HL-60/S4 treated with phorbol 12-myristate 13-acetate at 8.2 ng/mL for 4 days and 3 days (cell line): ENCODE results near the gene EGFR.

ENCODE experiments used
- in situ Hi-C: fragments of 300-500 bp; cut with MboI; formaldehyde crosslinking; loops from 2 replicates; pipeline ENCODE4 v1.15.0; 2022; ENCODE audit warnings: low sequenced_read_pairs

EGFR gene

DNA sequence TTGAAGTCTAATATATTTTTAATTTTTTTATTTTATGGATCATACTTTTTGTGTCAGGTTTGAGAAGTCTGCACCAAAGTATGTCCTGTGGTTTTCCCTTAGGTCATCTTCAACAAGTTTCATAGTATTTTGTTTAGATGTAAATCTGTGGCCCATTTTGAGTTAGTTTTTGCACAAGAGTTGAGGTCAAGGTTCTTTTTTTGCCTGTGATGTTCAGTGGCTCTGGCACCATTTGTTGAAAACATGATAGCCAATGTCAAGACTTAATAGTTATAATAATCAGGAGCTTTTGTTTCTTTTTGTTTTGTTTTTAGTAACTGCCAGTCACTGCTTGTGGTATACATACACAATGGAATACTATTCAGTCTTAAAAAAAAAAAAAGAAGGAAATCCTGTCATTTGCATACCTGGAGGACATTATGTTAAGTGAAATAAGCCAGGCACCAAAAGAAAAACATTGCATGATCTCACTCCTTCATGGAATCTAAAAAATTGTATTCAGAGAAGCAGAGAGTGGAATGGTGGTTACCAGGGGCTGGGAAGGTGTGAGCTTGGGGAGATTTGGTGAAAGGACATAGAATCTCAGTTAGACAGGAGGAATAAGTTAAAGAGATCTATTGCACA, 61.3 kb downstream of the EGFR start:
- in situ Hi-C loops, result no loop called here

DNA sequence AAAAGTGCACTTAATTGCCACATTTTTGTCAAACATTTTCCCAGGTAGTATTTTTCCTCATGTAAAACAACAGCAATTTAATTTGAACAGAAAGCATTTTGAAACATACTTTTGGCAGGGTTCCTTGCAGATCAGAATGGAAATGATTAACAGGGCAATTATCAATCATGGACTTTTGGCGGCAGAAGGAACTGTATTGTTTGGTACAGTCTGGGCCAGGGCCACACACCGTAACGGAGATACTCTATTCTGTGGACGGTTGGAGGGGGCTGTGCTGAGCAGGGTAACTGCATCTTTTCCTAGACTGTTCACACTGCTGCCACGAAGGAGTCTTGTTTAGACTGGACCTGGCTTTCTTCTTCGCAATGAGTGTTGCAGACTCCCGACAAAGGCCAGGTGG, 62.3 kb downstream of the EGFR start:
- in situ Hi-C loops, result no loop called here

DNA sequence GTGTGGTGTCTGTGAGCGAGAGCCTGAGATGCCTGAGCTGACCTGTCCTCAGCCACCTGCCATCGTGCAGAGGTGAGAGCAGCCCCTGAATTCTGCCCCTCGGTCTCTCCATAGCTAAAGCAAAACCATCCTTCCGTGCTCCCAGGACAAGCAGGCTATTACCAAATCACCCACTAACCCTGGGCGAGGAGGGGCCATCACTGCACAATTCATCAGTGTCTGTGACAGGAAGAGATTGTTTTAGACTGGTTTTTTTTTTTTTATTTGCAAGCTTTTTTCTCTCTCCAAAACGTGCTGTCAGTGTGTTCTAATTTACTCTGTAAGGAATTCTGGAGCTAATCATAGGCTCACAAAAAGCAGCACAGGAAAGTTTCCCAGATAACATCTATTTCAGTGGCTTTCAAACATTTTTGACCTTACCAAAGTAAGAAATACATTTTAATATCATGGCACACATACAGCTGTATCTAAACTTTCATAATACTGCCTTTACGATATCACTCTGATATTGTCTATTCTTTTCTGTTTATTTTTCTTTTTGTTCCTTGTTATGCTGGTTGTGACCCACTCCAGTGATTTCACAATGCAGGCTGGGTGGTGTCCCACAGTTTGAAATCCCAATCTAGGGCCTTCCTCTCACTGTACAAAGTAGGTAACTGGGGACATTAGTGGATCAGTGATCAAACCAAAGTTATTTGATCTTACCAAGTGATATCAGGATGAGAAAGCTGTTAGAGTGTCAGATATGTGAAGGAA, 62.8 kb downstream of the EGFR start:
- in situ Hi-C loops, result no loop called here

DNA sequence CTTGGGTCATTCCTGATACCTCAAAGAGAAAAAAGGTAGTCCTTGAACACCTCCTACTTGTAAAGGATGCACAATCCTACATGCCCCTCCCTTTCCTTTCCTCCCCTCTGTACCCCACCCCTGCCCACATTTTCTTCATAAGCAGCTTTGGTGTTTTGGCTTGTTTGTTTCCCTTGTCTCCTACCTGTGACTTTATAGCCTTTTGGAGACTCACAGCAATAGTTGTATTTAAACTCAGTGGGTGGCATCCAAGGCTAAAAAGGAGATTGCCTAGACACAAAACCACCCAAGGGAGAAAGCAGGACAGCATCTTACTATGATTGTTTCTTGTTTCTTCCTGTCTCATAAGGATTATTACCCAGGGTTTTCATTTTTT, 63.4 kb downstream of the EGFR start:
- in situ Hi-C loops, result no loop called here

DNA sequence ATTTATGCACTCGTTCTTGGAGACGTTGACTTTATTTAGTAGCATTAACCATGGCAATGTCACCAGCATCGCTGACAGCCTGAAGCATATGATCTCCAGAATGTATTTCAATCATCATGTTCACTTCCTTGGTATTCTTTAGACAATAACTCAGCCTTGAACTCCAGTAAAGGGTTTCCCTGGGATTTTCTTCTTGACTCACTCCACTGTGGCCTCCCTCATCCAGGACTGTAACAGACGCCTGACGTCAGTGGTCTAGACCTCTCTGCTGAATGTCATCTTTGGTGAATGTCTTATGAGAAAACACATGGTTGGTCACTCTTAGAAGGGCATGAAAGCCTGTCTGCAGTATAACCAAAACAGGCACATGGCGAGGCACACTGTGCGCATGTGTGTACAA, 64.4 kb downstream of the EGFR start:
- in situ Hi-C loops, result no loop called here

DNA sequence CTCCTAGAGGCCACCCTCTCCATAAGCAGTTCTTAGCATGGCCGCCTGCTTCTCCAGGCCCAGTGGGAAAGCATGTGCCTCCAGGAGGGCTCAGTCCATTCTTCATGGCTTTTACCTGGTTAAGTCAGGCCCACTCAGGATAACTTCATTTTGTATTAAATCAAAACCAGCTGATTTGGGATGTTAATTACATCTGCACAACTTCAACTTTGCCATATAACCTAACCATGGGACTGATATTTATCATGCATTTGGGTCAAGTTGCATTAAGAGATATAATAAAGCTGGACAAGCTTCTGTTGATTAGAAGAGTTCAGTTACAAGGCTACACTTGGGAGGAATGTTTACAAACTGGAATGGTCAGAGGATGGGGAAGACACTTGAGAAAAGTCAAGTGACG, 65.5 kb downstream of the EGFR start:
- in situ Hi-C loops, result no loop called here

DNA sequence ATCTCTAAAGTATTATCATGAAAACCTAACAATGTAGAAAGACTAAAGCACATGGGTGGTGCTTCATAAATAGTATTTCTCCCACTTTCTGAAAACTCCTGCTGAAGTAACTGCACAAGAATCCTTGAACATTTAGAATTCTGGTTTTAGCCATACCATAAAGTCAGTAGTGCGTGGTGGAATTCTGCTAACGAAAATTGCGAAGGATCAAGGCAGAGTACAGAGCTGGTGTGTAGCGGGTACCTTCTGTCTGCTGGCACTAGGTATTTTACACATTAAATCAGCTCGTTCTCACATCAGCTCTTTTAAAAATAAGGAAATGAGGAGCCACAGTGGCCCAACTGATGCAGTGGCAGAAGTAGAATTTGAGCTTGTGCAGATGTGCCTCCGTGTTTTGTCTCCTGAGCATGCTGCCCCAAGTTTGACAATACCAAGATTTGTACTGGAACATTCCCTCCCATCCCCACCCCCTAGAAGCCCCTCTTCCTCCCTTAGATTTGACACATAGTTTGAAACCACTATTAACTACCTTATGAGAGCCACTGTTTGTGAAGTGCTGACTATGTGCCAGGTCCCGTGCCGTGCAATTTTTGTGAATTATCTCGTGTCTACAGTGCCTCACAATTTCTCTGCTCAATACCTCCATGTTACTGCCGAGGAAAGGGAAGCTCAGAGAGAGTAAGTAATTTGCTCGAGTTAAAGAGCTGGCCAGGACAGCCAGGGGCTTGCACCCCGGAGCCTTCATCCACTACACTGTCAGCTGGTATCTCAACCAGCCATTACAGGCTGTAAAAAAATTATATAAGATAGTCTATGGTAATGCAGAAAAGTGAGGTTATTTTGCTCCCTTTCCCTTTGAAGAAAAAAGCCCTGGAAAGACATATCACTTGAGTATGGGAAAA, 66.9 kb downstream of the EGFR start:
- in situ Hi-C loops, result no loop called here

DNA sequence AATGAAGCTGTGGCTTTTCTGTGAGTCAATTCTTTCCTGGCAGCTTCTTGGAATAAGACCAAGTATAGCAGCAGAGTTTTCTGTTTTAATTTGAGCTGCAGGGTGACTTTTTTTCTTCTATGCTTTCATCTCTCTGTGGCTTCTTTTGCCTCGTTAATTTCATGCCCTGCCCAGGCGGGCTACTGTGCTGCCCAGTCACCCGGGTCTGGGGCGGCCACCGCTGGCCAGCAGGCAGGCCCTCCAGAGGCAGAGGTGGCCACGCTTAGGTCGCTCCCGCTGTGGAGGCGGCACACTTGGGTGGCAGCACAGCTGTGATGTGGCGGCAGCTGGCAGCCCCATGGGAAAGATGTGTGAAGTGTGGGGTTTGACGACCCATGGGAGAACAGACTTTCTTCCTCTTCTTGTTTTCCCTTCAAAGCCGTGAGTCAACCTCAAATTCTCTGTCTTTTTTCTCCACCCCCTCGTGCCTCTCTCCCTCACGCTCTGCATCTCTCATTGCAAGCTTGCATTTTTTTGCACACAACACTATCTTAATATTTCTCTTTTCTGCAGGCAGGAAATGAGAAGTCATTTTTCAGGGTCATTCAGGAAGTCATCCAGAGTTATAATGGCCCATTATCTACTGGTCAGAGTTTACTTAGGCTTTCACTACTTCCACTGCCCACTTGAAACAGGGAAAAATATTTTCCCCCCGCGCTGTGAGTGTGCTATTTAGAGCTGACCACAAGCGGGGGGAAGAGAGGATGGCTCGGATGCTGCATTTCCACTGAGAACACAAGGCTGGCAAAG, 67.8 kb downstream of the EGFR start:
- in situ Hi-C loops, result no loop called here

DNA sequence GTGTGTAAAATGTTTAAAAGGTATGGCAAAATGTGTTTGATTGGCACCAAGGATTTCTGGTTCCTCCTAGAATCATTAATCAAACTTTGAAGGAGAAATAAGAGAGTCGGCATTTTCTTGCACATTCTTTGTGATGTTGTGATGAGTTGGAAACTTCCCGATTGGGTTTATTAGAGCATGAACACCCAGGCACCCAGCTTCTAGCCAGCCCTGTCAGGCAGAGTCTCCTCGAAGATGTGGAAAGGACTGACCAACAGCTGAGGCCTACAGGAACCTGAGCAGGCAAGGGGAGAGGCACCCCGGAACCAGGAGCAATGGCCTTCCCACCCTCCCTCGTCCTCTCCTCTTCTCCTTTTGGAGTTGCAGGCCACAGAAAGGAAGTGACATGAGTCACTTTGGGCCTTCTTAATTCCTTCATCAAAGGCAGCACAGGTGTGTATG, 68.7 kb downstream of the EGFR start:
- in situ Hi-C loops, result no loop called here

DNA sequence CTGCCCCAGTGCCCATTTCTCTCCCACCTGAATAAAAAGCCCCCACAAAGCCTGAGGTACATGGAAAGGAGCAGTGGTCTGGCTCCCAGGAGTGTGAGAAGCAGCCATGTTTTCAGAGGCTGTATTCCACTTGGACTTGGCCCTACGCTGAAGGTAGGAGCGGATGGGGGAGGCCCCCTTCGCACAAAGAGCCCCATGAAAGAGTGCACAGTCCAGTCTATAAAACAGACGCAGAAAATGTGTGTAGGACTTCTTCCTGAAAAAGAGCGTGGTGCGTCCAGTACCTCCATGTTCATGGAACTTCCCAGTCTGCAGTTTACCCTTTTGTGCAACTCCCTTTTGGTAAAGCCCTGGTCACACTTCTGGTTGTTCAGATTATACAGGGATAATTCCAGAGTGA, 69.3 kb downstream of the EGFR start:
- in situ Hi-C loops, result no loop called here

DNA sequence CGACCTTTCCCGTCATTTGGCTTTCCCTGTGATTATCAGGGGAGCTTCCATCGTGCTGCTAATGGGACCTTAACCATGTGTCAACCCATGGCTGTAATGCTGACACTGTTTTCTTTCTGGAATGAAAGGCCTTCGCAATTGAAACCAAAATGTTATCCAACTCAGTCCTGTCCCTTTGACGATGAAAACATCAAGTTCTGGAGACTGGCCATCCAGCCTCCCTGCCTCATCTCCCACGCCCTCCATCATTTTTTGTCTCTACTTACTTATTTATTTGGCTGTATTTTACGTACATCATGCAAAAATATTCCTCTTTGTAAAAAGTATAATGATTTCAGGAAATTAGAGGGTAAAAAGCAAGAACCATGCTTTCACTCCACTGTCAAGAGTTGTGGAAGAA, 69.8 kb downstream of the EGFR start:
- in situ Hi-C loops, result no loop called here

DNA sequence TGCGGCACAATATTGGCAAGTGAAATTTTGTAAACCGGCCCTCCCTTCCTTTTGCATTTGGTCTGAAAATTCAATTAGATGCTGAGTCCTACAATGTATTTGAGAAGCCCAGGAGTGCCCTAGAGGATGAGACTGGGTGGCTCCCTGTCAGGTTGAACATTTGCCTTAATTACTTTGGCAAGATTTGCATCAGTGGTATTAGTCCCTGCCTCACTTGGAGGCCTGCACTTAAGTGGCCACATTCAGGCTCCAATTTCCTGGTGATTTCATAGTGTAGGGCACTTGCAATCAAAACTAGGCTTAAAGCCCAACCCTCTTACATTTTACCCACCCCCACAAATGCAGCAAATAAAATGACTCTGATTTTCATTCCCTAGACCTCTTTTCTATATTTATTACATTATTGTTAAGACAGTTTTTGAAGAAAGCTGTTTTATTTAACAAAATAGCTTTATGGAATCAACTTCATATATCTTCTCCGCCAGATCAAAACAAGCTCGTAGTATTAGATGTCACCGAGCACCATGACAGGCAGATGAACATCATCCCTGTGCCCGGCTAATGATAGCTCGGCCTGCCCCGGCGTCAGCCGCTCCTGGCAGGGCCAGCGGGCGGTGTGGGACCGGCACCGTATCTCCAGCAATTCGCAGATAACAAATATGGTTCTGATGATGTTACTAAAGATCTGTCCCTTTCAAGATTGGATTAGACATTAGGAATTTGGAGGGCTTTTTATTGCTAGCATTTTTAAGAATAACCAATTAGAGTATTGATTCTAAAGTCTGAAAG, 73.6 kb downstream of the EGFR start:
- in situ Hi-C loops, result no loop called here

DNA sequence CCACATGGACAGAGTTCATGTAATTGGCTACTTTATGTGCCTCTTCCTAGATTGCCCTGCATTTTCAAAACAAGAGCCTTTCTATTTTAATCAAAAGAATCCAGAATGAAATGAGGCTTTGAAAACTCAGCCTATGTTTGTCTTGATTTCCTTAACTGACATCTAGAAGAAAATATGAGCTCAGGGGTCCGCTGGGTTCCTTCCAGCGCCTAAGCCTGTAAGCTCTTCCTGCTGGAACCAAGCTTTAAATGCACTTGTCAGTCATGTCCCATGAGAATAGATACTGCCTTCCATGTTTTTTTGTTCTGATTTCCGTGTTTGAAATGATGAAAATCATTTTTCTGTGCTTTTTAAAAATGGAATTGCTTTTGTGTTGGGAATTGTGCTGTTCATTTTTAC, 74.2 kb downstream of the EGFR start:
- in situ Hi-C loops, result no loop called here

DNA sequence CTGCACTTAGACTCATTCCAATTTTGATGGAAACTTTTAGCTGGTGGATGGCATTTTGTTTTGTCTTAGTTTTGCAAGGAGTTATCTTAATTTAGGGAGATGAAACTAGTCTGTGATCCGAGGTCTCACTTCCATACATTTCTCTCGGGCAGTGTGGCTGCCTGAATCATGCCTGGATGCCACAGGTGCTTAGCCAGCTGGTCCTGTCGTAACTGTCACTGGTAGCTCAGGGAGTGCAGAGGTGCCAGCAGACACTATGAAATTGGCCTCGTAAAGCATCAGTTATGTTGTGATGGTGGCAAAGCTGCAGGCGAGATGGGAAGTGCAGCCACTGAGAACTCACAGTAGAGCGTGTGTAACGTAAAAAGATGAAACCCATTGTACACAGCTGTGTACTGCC, 74.9 kb downstream of the EGFR start:
- in situ Hi-C loops, result no loop called here

DNA sequence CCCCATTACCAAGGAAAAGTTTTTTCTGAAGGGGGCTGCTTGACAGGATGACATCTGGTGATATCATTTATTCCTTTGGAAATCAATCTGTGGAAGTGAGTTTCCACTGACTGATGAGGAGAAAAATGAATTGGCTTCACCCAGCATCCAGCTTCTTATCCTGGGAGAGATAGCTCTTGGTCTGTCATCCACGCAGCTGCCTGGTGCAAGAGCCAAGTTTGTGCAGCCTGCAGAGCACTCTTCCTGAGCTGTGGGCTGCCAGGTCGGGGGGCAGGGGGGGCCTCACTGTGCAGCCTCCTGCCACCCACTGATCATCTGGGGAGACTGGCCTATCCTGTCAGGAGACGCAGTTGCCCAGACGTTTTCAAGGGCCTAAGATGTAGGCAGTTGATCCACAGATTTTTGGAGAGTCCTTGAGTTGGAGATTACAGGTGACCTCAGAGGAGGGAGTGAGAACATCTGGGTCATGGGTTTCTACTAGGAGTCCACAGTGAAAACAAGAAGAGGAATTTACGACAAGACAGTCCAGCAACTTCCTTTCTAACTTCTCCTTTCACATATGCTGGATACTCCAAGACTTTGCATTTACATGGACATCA, 75.4 kb downstream of the EGFR start:
- in situ Hi-C loops, result no loop called here

DNA sequence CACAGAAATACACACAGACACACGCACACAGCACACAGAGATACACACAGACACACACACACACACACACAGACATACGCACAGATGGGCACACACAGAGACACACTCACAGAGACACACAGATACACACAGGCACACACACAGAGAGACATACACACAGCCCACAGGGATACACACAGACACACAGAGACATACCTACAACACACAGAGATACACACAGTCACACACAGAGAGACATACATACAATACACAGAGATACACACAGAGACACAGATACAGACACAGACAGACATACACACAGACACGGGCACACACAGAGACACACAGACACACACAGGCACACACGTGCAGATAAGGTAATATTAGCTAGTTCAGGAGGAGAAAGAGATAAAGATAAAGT, 76.9 kb downstream of the EGFR start:
- in situ Hi-C loops, result no loop called here

DNA sequence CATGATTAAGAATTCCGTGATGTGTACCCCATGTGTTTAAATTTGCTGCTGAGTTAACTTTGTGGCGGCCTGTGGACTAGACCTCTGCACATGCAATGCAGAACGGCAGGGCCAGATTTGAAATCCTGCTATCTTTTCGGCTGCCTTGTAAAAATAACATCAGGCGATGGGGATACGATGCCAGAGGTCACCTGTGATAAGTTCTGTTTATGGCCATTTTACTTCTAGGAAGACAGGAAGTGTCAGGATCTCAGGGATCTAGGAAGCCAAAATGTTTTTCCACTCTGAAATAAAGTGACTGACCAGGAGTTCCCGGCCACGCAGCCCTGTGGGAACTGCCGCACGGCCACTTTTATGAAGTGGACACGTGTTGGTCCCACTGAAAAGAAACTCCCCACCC, 77.5 kb downstream of the EGFR start:
- in situ Hi-C loops, result no loop called here

DNA sequence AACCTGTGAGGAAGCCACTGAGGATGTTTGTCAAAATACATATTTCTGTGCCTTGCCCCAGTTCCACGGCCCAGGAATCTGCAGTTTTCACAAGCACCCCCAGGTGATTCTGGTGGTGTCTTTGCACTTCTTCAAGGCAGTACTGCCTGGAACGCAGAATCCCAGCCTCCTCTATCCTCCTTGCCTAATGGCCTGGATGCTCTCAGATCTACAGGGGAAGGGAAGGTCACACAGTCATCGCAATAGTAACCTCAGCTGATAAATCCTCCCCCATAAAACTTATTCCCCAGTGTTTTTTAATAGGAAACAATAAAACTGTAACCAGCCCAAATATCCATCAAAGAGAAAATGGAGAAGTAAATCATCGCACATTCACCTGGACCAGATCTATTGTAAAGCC, 78.3 kb downstream of the EGFR start:
- in situ Hi-C loops, result no loop called here

DNA sequence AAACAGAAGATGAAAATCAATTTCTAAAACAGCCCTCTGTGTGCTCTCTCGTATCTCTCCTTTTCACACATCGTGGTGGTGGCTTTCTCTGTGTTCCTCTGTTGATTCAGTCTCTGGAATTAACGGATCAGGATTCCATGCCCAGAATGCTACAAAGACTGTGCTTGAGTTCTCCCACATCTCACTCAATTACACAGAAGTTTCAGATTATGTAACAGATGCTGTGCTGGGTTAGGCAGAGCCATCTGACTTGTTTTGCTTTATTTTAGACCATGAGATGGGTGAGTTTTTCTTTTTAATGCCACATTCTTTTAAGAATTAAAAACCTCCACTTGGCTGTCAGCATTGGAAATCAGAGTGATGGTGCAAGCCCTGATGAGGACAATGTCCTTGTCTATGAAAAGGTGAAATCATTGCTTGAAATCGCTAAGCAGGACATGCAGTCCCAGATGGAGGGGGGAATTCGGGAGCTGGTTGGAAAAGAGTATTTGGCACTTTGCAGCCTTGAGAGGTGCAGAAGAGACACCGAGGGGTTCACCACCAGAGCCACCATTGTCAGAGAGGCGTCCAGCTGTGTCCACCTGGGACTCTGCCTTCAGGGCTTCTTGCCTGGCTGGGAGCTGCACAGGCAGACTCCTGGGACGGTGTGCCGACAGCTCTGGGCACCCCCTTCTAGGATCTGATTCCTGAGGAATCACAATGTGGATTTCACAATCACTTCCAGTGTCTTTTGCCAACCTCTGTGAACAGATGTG, 80.4 kb downstream of the EGFR start:
- in situ Hi-C loops, result no loop called here
